Keratinocyte (primary cell): ENCODE measurements around the gene BICDL2.

Experiments used
- CTCF ChIP-seq, 3 experiments: IDR thresholded peaks in 1 of 3; conservative IDR thresholded peaks in 1 of 3; optimal IDR thresholded peaks in 1 of 3; 2 replicates in 2 of 3; 3 replicates in 1 of 3; pipeline versions ENCODE3 to v1.5.1; 2011; ENCODE audit warnings: low read length in 3 of 3, mild to moderate bottlenecking in 3 of 3, moderate library complexity in 2 of 3, control low read depth in 1 of 3, inconsistent platforms in 1 of 3; ENCODE audit not compliant: insufficient read depth in 2 of 3; ENCODE audit errors: extremely low read depth in 1 of 3
- EZH2 ChIP-seq: IDR thresholded peaks from one replicate; pipeline ENCODE4 v1.6.1; 2012; ENCODE audit warnings: inconsistent platforms, mild to moderate bottlenecking, low read length, moderate library complexity

- TF ChIP-seq CTCF (optimal IDR thresholded peaks at IDR 0.05 in 1 of 3, IDR thresholded peaks at IDR 0.05 in 1 of 3, conservative IDR thresholded peaks at IDR 0.05 in 1 of 3; ENCODE audit: extremely low read depth in 1 of 3, insufficient read depth in 2 of 3, low read length in 3 of 3): no peak
- TF ChIP-seq EZH2: no peak
These were observed 31.7 kb upstream of the BICDL2 start for GRCh38 chr16:3068487-3068886.
